Measurements from ENCODE around the gene NPIPB4. TPM values are rescaled to one million over a fixed set of nuclear protein-coding genes. Genes with fewer than 3 reads are reported as not detected.
"Not testable (repeated sequence)": the region's sequence is repeated elsewhere in the genome, so short reads cannot be mapped to it uniquely, and the experiment has no call there.

Gene NPIPB4
- total RNA-seq, 2 donors from 2014 or later = 230 to 277 TPM

GRCh38 chr16:21801538-21802374 lies 55.8 kb downstream of the NPIPB4 start:
- not testable (repeated sequence) for H3K36me3 Mint-ChIP-seq; DNase-seq (ENCODE audit: low spot score in 2 of 2); H3K9me3 Mint-ChIP-seq; H3K27ac Mint-ChIP-seq
- peak; percentile 59 to 62 for ATAC-seq

DNA sequence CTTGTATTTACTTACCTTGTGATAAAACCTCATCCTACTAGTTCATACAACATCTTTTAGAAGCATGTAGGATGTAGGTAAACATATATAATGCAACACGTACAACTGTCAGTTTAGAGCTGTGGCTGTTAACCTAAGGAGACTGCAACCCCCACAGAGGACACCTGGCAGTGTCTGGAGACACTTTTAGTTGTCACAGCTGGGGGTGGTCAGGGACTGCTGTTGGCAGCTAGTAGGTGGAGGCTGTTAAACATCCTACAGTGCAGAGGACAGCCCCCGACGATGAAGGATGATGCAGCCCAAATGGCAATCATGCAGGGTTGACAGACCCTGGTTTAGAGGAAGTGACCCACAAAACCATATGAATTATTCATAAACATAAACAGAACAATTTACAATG lies 59.0 kb downstream of the NPIPB4 start:
- not testable (repeated sequence) for ATAC-seq; H3K36me3 Mint-ChIP-seq; DNase-seq (ENCODE audit: low spot score in 2 of 2); H3K27ac Mint-ChIP-seq; H3K9me3 Mint-ChIP-seq

DNA sequence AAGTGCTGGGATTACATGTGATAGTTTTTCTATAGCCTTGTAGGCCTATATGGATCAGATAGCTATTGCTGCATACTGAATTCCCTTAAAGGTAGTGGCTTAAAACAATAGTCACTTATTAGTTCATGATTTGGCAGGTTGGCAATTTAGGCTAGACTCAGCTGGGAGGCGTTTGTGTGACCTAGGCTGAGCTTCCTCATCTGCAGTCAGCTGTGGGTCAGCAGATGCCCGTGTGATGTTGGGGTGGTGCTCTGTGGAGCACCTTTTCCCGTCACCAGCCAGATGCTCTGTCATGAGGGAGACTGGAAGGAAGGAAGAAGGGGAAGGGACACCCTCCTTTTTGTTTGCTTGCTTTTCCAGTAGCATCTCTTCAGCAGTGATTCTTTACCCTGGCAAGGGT lies 64.2 kb downstream of the NPIPB4 start:
- H3K9me3 Mint-ChIP-seq; H3K27ac Mint-ChIP-seq; DNase-seq (ENCODE audit: low spot score in 2 of 2); H3K36me3 Mint-ChIP-seq; ATAC-seq: not testable (repeated sequence)

DNA sequence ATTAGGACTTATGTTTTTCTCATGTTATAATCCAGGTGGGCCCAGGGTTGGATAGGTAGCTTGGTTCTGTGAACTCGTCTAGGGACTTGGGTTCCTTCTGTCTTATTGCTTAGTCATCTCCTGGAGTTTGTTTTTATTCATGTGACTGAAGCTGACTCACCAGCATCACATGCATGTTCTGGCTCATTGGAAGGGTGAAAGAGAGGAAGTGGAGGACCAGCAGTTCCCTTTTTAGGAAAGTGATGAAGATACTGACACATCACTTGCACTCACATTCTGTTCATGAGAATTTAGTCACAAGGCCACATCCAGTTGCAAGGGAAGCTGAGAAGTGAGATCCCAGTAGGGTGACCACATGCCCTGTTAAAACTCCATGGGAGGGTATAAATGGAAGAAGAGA lies 67.0 kb downstream of the NPIPB4 start:
- peak; percentile 96 to 97 for ATAC-seq
- not testable (repeated sequence) for H3K27ac Mint-ChIP-seq; H3K36me3 Mint-ChIP-seq; H3K9me3 Mint-ChIP-seq; DNase-seq (ENCODE audit: low spot score in 2 of 2)

Other genes with a start within 250 kb of the NPIPB4 start
- under 1 TPM in 1 of 2 donors, not detected in 1; 0.30 TPM for gene IGSF6, start 205.1 kb downstream of the NPIPB4 start, total RNA-seq
- gene OTOA, start 193.8 kb downstream of the NPIPB4 start, total RNA-seq = under 1 TPM; 0.12 to 0.18 TPM
- 100 to 1,000 TPM; 327 to 329 TPM for gene UQCRC2, start 95.6 kb upstream of the NPIPB4 start, total RNA-seq
- not detected for gene PDZD9, start 143.4 kb upstream of the NPIPB4 start, total RNA-seq
- gene MOSMO, start 150.4 kb upstream of the NPIPB4 start, total RNA-seq = 10 to 100 TPM in 1 of 2 donors, 1 to 10 TPM in 1; 9.2 to 11.8 TPM
- gene VWA3A, start 234.8 kb upstream of the NPIPB4 start, total RNA-seq = under 1 TPM; 0.11 to 0.23 TPM